HEK293T (cell line): ENCODE data around the gene TSPAN16.

ENCODE experiments used
- BHLHE40 ChIP-seq: fragments of 450-650 bp; IDR thresholded peaks from 2 replicates; pipeline ENCODE4 v1.6.1; 2016; ENCODE audit warnings: mild to moderate bottlenecking, moderate library complexity, borderline replicate concordance
- FOXM1 ChIP-seq: fragments of 450-650 bp; IDR thresholded peaks from 2 replicates; pipeline ENCODE4 v1.6.1; 2017; ENCODE audit warnings: mild to moderate bottlenecking, borderline replicate concordance
- HDGF ChIP-seq: fragments of 450-650 bp; IDR thresholded peaks from 2 replicates; pipeline ENCODE4 v1.6.1; 2017; ENCODE audit warnings: antibody characterized with exemption, borderline replicate concordance

DNA sequence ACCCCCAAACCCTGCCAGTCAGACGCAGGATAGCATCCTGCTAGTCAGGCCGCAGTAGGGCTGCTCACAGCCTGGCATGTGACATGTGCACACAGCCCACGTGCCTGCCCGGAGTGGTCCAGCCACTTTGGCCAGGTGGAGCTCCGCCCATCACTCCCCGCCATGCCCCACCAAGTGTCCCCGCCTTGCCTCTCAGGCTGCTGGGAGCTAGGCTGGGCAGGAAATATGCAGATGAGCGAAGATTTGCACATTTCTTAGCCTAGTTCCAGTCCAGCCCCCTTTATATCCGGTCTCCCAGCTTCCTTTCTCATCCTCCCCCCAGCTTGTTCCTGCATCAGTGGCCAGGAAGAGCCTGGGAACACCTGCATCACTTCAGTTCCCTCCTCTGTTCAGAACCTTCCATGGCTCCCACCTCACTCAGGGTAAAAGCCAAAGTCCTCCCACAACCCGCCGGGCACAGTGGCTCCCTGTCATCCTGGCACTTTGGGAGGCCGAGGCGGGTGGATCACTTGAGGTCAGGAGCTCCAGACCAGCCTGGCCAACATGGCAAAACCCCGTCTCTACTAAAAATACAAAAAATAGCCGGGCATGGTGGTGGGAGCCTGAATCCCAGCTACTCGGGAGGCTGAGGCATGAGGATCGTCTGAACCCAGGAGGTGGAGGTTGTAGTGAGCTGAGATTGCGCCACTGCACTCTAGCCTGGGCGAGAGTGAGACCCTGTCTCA is 31.3 kb upstream of the TSPAN16 start:
- TF ChIP-seq FOXM1 (no peak), BHLHE40 (no peak), HDGF (no peak)
